Measurements from ENCODE around the gene EAF1.

DNA sequence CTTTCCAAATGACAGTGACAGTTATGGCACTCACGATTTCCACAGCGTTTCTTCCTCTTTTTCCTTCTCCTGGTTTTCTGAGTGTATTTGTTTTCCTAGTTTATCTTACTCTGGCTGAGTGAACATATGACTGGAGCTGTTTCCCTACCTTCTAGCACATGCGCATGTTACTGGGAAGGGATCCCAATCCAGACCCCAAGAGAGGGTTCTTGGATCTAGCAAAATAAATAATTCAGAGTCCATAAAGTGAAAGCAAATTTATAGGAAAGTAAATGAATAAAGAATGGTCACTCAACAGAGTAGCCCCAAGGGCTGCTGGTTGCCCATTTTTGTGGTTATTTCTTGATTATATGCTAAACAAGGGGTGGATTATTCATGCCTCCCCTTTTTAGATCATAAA, 23.9 kb upstream of the EAF1 start:
- TF ChIP-seq, protein P1, sequence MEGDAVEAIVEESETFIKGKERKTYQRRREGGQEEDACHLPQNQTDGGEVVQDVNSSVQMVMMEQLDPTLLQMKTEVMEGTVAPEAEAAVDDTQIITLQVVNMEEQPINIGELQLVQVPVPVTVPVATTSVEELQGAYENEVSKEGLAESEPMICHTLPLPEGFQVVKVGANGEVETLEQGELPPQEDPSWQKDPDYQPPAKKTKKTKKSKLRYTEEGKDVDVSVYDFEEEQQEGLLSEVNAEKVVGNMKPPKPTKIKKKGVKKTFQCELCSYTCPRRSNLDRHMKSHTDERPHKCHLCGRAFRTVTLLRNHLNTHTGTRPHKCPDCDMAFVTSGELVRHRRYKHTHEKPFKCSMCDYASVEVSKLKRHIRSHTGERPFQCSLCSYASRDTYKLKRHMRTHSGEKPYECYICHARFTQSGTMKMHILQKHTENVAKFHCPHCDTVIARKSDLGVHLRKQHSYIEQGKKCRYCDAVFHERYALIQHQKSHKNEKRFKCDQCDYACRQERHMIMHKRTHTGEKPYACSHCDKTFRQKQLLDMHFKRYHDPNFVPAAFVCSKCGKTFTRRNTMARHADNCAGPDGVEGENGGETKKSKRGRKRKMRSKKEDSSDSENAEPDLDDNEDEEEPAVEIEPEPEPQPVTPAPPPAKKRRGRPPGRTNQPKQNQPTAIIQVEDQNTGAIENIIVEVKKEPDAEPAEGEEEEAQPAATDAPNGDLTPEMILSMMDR (IDR thresholded peaks at IDR 0.05) = no peak
- TF ChIP-seq EZH2 (IDR thresholded peaks at IDR 0.05; ENCODE audit: borderline replicate concordance, insufficient read depth, low read depth, low read length, poor library complexity, severe bottlenecking) = no peak

All from B cell (primary cell).